HG03045 (cell line): ENCODE measurements around the gene LRRC74A.

Source experiments
- ATAC-seq: cut with Tn5 transposase; IDR thresholded peaks from one replicate; pipeline ENCODE4 v1.9.1; 2021; ENCODE audit warnings: mild to moderate bottlenecking, moderate library complexity; ENCODE audit not compliant: unreplicated experiment

The LRRC74A gene

DNA sequence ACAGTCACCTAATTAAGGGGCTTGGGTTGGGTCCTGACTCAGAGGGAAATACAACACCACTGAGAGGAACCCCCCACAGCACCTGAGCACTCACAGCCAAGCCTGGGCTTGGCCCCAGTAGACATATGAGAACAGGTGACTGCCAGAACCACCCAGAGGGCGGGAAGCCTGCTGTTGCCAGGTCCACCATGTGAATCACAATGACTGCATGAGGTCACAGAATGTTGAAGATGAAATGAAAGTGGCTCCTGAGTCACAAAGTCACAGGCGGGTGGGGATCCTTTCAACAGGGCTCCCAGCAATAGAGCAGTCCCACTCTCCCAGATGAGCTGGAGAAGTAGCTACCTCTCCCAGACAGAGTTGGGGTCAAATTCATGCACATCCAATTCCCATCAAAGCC is at the start of gene LRRC74A:
LRRC74A (plus strand) TSS at position 287 of the 400 bp plus-strand sequence. CDS start 290 bp downstream, outside the sequence.
- no peak for ATAC-seq

DNA sequence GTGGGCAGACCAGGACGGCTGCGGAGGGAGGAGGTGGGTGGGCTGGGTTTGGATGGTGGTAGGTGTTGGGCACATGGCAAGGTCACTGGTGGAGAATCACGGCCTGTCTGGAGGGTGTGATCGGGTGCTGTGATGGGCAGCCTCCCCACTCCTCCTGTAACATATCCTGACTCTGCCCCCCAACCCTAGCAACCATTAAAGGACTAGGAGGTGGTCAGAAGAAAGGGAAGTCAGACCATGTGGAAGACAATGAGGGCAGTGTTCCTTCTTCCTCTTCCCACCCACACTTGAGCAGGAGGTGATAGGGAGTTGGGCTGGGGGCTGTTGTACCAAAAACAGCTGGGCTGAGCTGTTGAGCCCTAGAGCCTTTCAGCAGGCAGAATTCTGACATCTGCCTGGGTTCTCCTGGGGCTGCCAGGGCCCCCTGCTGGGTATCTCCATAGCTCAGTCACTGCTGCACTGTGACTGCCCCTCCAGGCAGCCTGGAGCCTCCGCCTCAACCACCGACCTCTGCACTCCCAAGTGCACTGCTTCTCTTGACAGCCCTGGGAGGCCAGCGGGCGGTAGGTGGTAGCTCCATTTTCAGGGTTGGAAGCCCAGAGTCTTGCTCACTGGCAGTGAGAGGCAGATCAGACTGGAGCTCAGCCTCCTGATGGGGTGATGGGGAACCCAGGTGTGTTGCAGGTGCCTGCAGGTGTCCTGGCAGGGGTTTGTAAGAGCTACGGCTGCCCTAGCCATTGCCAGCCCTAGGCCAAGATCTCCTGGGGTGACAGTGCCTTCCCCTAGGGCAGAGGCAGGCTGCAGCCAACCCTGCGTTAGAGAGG is 49.6 kb upstream of the LRRC74A start:
- ATAC-seq = no peak

DNA sequence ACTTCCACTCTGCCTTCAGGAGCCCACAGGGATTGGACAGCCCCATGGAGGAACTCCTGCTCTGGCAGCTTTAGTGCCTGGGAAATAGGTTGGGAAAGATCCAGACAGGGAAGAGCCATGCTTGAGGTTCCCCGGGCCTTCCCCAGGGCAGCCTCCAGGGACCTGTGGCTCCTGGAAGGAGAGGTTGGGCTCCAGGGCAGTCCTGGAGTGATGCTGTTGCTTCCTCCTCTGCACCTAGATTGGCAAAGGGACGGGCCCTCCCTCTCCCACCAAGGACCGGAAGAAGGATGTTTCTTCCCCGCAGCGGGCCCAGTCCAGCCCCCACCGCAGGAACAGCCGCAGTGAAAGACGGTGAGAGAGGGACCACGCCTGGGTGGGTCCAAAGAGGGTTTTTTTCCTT is 48.5 kb upstream of the LRRC74A start:
- no peak for ATAC-seq

DNA sequence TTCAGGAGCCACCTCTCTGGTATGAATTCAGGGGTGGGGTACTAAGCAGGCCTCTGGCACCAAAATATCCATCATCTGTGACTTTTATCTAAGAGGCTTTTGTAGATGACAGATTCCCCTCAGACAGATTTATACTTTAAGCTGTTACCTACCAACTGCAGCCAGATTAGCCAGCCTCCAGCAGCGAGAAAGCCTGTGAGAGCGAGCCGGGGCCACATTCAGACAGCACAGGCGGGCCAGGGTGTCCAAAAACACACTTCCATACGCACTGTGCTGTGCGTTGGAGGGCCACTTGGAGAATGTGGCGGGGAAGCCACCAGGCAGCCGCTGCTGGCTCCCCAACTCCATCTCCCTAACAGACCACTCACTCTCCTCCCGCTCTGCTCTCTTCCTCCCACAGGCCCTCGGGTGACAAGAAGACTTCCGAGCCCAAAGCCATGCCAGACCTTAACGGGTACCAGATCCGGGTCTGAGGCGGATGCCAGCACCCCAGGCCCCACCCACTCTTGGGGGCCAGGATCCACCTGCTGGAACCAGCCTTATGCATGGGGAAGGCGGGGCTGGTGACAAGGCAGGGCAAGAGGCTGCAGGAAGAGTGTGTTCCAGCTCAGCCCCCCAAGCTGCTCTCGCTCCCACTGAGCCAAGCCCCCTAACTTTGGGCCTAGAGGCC is 47.5 kb upstream of the LRRC74A start:
- ATAC-seq = no peak

DNA sequence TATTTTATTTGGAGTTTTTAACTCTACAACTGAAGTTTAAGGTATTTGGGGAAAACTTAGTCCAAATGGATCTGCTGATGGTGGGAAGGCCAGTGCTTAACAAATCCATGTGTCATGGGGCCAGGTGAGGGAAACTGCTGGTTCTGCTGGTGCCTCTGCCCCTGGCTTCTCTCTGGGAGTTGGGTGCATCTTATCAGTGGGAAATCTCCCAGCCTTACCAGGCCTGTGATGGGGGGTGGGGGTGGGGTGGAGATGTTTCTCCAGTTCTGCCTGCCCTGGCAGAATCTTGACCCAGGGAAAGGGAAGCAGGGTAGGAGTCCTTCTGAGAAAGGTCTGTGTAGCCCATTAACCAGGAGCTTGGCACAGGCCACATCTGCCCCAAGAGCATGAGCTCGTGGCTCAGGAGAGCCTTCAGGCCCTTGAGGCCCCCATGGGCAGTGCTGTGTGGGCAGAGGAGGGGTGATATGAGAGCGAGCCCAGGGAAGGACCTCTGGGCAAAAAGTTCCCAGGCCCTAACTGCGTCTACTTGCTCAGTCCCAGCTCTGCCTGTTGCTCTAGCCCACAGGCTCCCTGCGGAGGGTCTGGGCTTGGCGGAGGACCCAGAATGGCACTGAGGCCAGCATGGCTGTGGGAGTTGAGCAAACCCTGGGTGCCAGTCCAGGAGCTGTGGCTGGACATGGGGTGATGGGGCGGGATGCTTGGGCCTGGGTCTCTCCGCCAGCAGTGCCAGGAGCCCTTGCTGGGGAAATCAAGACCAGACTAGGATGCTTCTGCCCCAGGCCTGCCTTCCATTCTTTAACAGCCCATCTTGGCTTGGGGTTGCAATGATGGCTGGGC is 46.8 kb upstream of the LRRC74A start:
- ATAC-seq = no peak

DNA sequence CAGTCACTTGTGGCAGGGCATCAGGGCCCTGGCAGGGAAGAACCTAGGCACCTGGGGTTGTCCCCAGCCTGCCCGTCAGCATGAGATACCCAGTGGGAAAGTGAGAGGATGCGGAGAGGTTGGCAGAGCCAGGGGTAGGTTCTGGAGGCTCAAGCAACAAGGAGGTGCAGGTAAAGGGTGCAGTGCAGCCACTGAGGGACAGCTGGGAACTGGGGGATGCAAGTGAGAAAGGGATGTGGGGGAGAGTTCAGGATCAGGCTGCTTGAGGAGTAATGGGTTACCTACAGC is 46.2 kb upstream of the LRRC74A start:
- no peak for ATAC-seq

DNA sequence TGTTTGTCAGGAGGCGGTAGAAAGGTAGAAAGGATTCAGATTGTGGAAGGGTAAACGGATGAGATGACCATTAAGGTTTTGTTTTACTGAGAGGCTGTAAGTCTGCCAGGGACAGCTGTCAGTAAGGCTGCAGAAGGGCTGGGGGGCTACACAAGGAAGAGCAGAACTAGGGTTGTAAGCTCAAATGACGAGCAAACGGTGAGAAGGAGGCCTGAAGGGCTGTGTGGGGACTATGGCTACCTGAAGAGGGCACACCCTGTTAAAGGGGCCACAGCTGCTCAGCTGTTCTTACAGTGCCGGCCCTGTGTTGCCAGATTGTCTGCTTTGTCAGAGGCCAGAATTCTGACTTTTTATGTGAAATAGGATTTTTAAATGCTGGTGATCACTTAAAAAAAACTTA is 45.8 kb upstream of the LRRC74A start:
- no peak for ATAC-seq

DNA sequence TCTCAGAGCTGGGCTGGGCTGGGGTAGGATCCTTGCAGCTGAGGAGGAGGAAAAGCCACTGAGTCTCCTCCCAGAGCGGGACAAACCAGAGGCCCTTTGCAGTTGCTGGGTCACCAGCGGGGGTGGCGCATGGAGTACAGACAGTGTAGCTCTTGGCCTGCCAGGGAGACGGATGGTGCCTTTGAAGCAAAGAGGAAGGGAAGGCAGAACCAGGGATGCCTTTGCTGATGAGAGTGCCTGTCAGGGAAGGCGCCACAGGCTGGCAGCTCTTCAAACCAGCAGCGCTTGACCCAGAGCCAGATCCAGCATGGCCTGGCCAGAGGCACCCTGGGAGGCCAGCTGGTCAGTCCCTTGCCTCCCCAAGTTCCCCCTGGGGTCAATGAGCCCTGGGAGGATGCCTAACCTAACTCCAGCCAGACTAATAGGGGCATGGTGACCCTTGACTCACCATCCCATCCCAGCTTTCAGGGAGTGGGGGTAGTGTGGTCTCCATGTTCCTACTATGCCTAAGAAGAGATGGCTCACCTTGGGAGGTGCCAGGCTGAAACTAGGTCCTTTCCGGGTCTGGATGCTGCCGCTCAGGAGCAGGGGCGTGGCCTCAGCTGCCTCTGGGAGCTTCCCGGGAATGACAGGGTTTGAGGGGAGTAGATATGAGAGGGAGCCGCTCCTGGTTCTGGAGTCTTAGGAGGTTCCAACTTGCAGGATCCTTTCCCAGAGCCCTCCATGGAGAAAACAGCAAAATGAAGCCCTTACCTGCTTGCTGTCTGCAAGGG is 45.1 kb upstream of the LRRC74A start:
- no peak for ATAC-seq

DNA sequence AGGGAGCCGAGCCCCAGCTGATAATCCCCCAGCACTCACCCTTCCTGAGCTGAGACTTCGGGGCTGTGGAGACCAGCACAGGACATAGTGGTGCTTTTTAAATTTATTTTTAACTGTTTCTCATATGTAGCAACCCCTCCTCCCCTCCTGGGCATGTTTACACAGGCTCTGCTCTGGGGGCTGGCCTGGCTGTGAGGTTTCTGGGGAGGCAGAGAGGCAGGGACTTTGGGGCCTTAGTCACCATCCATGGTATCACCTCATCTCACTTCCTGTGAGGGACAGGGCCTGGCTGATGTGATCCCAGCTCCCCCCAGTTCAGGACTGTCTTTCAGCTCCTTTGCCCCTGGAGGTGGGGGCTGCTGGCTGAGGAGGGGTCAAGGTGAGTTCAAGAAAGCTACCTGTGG is 44.6 kb upstream of the LRRC74A start:
- ATAC-seq = no peak

DNA sequence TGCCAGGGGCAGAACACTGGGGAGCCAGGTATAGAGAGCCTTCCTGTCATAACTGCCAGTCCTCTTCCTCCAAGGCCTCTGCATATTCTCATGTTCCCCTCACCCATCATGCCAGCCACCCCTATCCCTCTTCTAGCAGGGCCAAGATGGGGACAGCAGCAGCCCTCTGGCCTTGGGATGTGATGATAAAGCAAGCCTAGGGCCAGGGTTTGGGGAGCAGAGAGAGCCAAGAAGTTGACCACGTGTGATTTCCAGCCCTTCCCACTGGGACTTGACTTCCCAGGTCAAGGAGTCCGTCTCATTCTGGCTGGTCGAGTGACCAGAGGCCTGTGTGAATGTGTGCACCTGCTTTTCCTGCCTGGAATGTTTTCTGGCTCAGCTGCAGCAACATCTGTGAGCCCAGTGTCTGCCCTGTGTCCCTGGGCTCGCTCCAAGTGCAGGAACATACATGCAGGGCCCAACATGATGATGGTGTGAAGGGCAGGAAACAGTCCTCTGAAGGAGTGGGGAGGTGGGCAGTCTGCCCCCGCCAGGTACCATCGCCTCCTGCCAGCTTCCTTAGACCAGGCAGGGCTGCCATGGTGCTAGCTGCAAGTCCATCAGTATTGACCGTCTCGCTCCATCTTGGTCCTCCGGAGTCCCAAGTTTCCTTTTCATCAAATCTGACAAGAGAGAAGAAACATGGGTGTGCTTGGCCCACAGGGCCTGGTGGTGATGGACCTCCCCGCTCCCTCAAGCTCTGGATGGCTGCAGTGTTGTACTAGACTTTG is 43.9 kb upstream of the LRRC74A start:
- no peak for ATAC-seq

DNA sequence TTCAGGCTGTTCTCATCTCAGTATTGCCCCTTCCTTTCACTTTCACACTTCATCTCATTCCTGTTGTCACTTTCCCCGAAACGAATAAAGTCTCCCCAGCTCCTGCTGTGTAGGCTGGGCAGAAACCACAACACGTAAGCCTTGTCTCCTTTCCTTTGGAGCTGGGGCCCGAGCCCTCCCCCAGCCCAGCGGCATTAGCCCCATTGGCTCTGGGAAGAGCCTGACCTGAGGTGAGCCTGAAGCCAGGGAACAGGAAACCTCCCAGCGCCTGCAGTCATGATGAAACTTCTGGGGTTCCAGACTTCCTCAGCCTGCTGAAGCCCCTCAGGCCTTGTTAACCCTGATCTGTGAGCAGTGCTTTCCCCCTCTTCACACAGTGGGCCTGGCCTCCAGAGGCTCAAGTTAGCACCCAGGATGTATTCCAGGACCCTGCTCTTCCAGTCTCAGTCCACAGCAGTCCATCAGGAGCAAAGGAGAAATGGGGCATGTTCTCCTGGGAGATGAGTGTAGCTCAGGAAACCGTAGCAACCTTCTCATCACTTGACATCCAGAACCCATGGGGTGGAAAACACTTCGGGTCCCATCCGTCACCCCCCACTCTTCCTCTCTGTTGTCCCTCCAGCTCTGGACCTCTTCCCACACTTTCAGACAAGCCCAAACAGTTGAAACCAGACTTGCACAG is 43.2 kb upstream of the LRRC74A start:
- no peak for ATAC-seq

DNA sequence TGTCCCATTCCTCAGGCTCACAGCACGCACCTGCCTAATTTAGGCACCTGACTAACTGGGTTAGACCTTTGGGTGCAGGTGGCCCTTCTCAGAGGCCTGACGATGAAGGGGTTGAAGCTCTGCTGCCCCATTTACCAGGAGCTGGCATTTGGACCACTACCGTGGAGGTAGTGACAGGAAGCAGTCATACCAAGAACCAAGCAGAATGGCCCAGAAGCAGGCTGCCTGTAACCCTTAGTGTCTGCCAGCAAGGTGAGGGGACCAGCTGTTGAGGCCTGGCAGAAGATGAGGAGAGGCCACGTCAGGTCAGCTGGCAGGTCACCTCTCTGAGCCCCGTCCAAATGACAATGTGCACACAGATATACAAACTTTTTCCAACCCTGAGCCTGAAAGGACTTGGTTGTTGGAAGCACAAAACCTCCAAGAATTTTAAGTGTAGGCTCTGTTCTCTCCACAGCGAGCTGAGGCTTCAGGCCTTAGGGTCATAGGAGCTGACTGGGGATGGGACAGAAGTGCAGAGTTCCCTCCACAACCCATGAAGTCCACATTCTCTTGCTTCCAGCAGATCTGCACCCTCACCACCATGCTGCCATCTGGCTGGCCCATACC is 41.8 kb upstream of the LRRC74A start:
- no peak for ATAC-seq

DNA sequence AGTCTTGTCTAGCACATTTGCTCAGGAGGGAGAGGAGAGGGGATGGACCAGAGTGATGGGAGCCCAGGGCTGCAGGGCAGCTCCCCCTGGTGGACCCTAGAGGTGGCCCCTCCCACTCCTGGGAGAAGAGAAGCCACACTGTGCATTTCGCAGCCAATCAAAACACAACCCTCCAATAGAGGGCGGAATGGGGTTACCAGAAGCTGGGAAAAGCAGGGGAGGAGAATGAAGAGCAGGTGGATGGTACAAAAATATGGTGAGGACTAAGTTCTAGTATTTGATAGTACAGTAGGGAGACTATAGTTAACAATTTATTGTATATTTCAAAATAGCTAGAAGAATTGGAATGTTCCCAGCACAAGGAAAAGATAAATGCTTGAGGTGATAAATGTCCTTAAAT is 41.3 kb upstream of the LRRC74A start:
- ATAC-seq = no peak

DNA sequence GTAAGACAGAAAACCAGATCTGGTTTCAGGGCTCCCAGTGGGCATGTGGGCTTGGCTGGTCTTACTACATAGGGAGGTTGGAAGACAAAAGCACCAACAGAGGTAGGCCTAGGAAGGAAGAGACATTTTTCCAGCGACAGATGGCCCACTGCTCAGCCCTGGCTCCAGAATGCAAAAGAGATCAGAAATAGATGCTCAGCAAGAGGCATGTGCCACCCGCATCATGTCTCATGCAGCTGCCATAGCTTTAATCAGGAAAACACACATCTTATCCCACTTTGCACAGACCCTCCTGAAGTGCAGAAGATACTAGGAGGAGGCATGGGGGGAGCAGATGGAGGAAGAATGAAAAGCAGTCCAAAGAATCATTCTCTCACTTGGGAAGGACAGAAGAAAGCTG is 39.6 kb upstream of the LRRC74A start:
- no peak for ATAC-seq

DNA sequence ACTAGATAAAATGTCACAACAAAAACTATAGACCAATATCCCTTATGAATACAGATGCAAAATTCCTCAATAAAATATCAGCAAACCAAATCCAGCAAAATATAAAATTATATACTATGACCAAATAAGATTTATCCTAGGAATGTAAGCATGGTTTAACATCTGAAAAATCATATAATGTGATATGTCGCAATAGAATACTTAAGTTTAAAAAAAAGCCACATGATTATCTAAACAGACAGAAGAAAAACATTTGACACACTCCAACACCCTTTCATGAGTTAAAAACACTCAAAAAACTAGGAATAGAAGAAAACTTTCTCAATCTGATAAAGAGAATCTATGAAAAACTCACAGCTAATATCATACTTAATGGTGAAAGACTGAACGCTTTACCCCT is 33.8 kb upstream of the LRRC74A start:
- no peak for ATAC-seq

DNA sequence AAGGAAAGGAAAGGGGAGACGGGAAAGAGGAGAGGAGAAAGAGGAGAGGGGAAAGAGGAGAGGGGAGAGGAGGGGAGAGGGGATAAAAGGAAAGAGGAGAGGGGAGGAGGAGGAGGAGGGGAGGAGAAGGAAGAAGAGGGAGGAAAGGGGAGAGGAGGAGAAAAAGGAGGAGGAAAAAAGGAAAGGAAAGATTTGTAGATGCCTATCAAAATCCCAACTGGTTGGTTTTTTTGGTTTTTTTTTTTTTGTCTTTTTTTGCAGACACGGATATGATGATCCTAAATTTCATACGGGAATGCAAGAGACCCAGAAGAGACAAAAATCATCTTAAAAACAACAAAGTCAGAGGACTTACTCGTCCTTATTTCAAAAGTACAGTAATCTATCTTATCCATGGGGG is 32.9 kb upstream of the LRRC74A start:
- no peak for ATAC-seq

DNA sequence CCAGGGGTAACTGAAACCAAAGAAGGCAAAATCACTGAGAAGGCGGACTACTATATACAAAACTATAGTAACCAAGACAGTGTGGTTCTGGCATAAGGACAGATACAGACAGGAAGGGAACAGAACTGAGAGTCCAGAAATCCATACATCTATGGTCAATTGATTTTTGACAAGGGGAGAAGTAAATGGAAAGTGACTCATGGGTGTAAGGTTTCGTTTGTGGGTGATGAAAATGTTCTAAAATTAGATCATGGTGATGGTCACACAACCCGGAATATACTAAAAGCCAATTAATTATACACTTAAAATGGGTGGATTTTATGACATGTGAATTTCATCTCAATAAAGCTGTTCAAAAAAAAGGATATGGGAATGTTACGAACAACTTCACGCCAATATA is 32.3 kb upstream of the LRRC74A start:
- no peak for ATAC-seq

DNA sequence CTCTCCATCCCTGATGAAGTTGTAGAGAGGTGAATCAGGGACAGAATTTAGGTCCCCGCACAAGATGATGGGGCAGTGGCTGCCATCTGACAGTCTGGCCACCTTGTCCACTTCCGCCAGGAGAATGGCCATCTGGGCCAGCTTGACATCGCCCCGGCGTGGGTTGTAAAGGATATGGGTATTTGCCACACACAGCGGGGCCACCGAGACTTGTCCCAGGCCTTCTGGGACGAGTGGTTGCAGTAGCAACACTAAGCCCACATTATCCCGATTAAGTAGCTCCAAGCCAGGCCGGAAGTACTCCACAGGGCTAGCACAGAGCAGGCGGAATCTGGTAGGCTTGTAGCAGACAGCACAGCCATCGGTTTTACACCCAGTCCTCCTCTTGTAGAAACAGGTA is 19.8 kb upstream of the LRRC74A start:
- no peak for ATAC-seq

DNA sequence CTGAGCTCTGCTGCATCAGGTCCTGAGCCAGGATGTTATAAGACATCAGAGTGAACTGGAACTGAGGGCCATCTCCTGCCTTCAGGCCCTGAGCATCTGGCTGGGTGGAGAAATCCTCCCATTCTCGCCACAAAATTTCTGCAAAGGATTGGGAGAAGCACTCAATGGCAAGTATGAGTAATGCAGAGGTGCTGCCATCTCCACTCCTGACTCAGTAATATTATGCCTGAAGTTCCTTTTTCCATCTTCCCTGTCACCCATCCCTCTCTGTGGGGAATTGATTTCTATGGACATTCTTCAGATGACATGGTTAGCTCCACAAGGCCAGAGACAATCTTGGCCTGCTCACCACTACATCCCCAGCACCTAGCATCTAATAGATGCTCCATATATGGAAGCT is 18.2 kb upstream of the LRRC74A start:
- no peak for ATAC-seq
